Activated effector memory CD4-positive, alpha-beta T cell treated with Interleukin-2 at 50 U/mL for 16 hours (primary cell): ENCODE results near the gene LSM2.
A peak's percentile ranks its signal among the peaks of the same experiment; 100 is the strongest.
"Not testable (repeated sequence)": the region's sequence is repeated elsewhere in the genome, so short reads cannot be mapped to it uniquely, and the experiment has no call there.

Experiments used
- DNase-seq: peaks from one replicate; pipeline ENCODE4 v3.0.0-alpha.2; 2020

LSM2 gene

GRCh38 chr6:31806470-31807272 is at the start of gene LSM2:
LSM2 (minus strand) TSS chr6:31806966; CDS start chr6:31806757, 209 bp downstream.
- DNase-seq, result peak; percentile 95

- not testable (repeated sequence) for DNase-seq
Observed at GRCh38 chr6:31851980-31852718, 45.4 kb upstream of the LSM2 start.

GRCh38 chr6:31851485-31851832 is 44.7 kb upstream of the LSM2 start:
- DNase-seq, result no peak

- DNase-seq, result no peak
Observed at GRCh38 chr6:31850765-31851484, 44.2 kb upstream of the LSM2 start.

GRCh38 chr6:31847276-31847978 is 40.7 kb upstream of the LSM2 start:
- no peak for DNase-seq

GRCh38 chr6:31844507-31844906 is 37.7 kb upstream of the LSM2 start:
- no peak for DNase-seq

- DNase-seq, result no peak
Observed at GRCh38 chr6:31842053-31842452, 35.3 kb upstream of the LSM2 start.

GRCh38 chr6:31839779-31840126 is 33.0 kb upstream of the LSM2 start:
- DNase-seq, result not testable (repeated sequence)

GRCh38 chr6:31838968-31839367 is 32.2 kb upstream of the LSM2 start:
- no peak for DNase-seq

- DNase-seq, result not testable (repeated sequence)
Observed at GRCh38 chr6:31838114-31838553, 31.4 kb upstream of the LSM2 start.

- no peak for DNase-seq
Observed at GRCh38 chr6:31837369-31838113, 30.8 kb upstream of the LSM2 start.

GRCh38 chr6:31836474-31837368 is 30.0 kb upstream of the LSM2 start:
- DNase-seq, result no peak

- no peak for DNase-seq
Observed at GRCh38 chr6:31836047-31836473, 29.3 kb upstream of the LSM2 start.

GRCh38 chr6:31834367-31835250 is 27.8 kb upstream of the LSM2 start:
- peak; percentile 70 for DNase-seq

- no peak for DNase-seq
Observed at GRCh38 chr6:31831350-31832215, 24.8 kb upstream of the LSM2 start.

GRCh38 chr6:31830886-31831335 is 24.1 kb upstream of the LSM2 start:
- DNase-seq, result no peak

GRCh38 chr6:31829633-31830283 is 23.0 kb upstream of the LSM2 start:
- DNase-seq, result no peak
